Measurements from ENCODE around the gene RAB8B. TPM values are rescaled to one million over a fixed set of nuclear protein-coding genes. Genes with fewer than 3 reads are reported as not detected.

The RAB8B gene
- total and polyA plus RNA-seq, 9 of the 15 experiments (the other 6 are each of a cell fraction or from before 2014, with no cell fraction given), result 7.8 to 32.1 (median 24.2) TPM

DNA sequence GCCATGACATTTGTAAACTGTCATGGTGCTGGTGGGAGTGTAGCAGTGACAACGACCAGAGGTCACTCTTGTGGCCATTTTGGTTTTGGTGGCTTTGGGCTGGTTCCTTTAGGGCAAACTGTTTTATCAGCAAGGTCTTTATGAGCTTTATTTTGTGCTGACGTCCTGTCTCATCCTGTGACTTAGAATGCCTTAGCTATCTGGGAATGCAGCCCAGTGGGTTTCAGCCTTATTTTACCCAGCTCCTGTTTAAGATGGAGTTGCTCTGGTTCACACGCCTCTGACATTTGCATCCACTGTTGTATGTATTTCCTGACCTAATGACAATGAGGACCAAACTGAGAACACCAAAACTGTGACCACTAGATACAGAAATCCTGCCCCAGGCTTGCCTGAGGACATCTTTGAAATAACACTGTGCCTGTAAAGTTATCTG, 37.6 kb downstream of the RAB8B start (continued):
- TF ChIP-seq, protein P1, sequence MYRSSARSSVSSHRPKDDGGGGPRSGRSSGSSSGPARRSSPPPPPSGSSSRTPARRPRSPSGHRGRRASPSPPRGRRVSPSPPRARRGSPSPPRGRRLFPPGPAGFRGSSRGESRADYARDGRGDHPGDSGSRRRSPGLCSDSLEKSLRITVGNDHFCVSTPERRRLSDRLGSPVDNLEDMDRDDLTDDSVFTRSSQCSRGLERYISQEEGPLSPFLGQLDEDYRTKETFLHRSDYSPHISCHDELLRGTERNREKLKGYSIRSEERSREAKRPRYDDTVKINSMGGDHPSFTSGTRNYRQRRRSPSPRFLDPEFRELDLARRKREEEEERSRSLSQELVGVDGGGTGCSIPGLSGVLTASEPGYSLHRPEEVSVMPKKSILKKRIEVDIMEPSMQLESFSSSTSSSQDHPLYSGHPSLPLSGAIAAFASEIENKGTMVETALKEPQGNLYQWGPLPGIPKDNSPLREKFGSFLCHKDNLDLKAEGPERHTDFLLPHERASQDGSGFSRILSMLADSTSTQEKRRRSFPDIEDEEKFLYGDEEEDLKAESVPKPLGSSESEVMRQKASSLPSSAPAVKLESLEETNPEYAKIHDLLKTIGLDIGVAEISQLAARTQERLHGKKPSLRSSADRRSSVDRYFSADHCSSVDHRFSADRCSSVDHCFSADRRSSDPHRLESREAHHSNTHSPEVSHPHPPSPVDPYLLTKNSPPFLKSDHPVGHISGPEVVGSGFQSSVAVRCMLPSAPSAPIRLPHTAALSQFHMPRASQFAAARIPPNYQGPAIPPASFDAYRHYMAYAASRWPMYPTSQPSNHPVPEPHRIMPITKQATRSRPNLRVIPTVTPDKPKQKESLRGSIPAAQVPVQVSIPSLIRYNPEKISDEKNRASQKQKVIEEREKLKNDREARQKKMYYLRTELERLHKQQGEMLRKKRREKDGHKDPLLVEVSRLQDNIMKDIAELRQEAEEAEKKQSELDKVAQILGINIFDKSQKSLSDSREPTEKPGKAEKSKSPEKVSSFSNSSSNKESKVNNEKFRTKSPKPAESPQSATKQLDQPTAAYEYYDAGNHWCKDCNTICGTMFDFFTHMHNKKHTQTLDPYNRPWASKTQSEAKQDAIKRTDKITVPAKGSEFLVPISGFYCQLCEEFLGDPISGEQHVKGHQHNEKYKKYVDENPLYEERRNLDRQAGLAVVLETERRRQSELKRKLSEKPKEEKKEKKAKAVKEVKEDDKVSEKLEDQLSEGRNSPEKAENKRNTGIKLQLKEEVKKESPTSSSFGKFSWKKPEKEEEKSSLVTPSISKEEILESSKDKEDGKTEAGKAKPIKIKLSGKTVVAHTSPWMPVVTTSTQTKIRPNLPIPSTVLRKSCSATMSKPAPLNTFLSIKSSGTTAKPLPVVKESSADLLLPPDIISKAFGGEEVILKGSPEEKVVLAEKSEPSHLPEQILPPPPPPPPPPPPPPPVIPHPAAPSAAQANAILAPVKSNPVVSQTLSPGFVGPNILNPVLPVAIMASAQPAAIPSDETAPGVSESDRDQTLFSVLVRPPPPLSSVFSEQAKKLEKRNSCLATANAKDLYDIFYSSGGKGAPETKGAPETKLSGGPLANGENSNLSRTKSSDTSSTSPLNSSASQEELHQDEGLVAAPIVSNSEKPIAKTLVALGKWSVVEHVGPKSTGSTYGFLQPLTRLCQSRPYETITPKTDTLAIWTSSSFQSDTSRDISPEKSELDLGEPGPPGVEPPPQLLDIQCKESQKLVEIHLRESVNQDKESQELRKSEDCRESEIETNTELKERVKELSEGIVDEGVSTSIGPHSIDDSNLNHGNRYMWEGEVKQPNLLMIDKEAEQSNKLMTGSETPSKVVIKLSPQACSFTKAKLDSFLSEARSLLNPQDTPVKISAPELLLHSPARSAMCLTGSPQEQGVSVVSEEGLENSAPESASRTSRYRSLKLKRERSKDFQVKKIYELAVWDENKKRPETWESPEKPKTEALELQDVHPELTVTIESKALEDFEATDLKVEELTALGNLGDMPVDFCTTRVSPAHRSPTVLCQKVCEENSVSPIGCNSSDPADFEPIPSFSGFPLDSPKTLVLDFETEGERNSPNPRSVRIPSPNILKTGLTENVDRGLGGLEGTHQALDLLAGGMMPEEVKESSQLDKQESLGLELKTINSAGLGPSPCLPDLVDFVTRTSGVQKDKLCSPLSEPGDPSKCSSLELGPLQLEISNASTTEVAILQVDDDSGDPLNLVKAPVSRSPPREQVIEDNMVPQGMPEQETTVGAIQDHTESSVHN (IDR thresholded peaks at IDR 0.05; ENCODE audit: borderline replicate concordance in 1 of 2, low read depth in 1 of 2), result no peak
- TF ChIP-seq, protein P2, sequence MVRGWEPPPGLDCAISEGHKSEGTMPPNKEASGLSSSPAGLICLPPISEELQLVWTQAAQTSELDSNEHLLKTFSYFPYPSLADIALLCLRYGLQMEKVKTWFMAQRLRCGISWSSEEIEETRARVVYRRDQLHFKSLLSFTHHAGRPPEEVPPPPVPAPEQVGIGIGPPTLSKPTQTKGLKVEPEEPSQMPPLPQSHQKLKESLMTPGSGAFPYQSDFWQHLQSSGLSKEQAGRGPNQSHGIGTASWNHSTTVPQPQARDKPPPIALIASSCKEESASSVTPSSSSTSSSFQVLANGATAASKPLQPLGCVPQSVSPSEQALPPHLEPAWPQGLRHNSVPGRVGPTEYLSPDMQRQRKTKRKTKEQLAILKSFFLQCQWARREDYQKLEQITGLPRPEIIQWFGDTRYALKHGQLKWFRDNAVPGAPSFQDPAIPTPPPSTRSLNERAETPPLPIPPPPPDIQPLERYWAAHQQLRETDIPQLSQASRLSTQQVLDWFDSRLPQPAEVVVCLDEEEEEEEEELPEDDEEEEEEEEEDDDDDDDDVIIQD (CRISPR knock-in tag; IDR thresholded peaks at IDR 0.05), result peak; percentile 89; the same call in 1 of the 2 replicates
- TF ChIP-seq PHF20 (IDR thresholded peaks at IDR 0.05; ENCODE audit: partially characterized antibody) (no peak), L3MBTL2 (IDR thresholded peaks at IDR 0.05) (no peak), CCNT2 (IDR thresholded peaks at IDR 0.05; ENCODE audit: borderline replicate concordance, extremely low read depth, insufficient read length, low read depth, low read length) (no peak), TGIF2 (CRISPR knock-in tag; IDR thresholded peaks at IDR 0.05) (no peak), PCBP1 (IDR thresholded peaks at IDR 0.05; ENCODE audit: low read depth, low read length, poor library complexity, severe bottlenecking) (no peak), ETV5 (CRISPR knock-in tag; IDR thresholded peaks at IDR 0.05; ENCODE audit: low read depth) (no peak), KDM4B (IDR thresholded peaks at IDR 0.05; ENCODE audit: borderline replicate concordance in 2 of 2, low read depth in 1 of 2) (no peak), ZNF121 (CRISPR knock-in tag; conservative IDR thresholded peaks at IDR 0.05) (no peak), HMGN3 (IDR thresholded peaks at IDR 0.05; ENCODE audit: borderline replicate concordance, extremely low read depth, insufficient read length, low read depth, low read length) (no peak), POLR2B (IDR thresholded peaks at IDR 0.05; ENCODE audit: low read depth, partially characterized antibody) (no peak), TAF15 (IDR thresholded peaks at IDR 0.05; ENCODE audit: low read depth, low read length) (no peak)
- TF ChIP-seq, protein P3, sequence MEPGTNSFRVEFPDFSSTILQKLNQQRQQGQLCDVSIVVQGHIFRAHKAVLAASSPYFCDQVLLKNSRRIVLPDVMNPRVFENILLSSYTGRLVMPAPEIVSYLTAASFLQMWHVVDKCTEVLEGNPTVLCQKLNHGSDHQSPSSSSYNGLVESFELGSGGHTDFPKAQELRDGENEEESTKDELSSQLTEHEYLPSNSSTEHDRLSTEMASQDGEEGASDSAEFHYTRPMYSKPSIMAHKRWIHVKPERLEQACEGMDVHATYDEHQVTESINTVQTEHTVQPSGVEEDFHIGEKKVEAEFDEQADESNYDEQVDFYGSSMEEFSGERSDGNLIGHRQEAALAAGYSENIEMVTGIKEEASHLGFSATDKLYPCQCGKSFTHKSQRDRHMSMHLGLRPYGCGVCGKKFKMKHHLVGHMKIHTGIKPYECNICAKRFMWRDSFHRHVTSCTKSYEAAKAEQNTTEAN (CRISPR knock-in tag; IDR thresholded peaks at IDR 0.05), result no peak
- TF ChIP-seq, protein P4, sequence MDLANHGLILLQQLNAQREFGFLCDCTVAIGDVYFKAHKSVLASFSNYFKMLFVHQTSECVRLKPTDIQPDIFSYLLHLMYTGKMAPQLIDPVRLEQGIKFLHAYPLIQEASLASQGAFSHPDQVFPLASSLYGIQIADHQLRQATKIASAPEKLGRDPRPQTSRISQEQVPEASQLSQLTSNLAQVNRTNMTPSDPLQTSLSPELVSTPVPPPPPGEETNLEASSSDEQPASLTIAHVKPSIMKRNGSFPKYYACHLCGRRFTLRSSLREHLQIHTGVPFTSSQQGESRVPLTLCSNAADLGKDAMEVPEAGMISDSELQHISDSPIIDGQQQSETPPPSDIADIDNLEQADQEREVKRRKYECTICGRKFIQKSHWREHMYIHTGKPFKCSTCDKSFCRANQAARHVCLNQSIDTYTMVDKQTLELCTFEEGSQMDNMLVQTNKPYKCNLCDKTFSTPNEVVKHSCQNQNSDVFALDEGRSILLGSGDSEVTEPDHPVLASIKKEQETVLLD (IDR thresholded peaks at IDR 0.05), result no peak
